Stomach (tissue), 9 donors: ENCODE measurements around the gene SPECC1. TPM values are rescaled to one million over a fixed set of nuclear protein-coding genes. Genes with fewer than 3 reads are reported as not detected.

Experiments used
- DNase-seq, 2 donors: peaks; one replicate each; pipeline versions ENCODE4 v3.0.0 to v3.0.0-alpha.2; 2013 to 2019
- H3K27ac ChIP-seq, 5 donors: fragments of 200-600 bp in 4 of 5; sonication (generic) in 4 of 5; one replicate each; pipeline ENCODE4 v1.5.1; 2013 to 2019; ENCODE audit warnings: mild to moderate bottlenecking in 1 of 5, moderate library complexity in 1 of 5
- H3K27me3 ChIP-seq, 3 donors: fragments of 200-600 bp; sonication (generic); one replicate each; pipeline ENCODE4 v1.5.1; 2017 to 2019; ENCODE audit warnings: mixed run types in 1 of 3
- H3K36me3 ChIP-seq, 4 donors: fragments of 200-600 bp; sonication (generic); 1 replicate in 3 of 4; 2 replicates in 1 of 4; pipeline ENCODE4 v1.5.1; 2016 to 2019
- H3K4me1 ChIP-seq, 4 donors: fragments of 200-600 bp; sonication (generic); one replicate each; pipeline ENCODE4 v1.5.1; 2016 to 2019
- H3K4me3 ChIP-seq, 4 donors: fragments of 200-600 bp; sonication (generic) in 3 of 4; one replicate each; pipeline ENCODE4 v1.5.1; 2016 to 2019; ENCODE audit warnings: mild to moderate bottlenecking in 1 of 4
- H3K9me3 ChIP-seq, 4 donors: fragments of 200-600 bp; sonication (generic); one replicate each; pipeline ENCODE4 v1.5.1; 2016 to 2019
- EP300 ChIP-seq: sonication (generic); formaldehyde crosslinking; IDR thresholded peaks from one replicate; pipeline ENCODE4 v1.6.1; 2017; ENCODE audit warnings: antibody characterized with exemption
- POLR2A ChIP-seq, 4 donors: fragments of 450-650 bp; IDR thresholded peaks; one replicate each; pipeline ENCODE4 v1.6.1; 2016; ENCODE audit warnings: antibody characterized with exemption in 4 of 4, control low read depth in 2 of 4, mild to moderate bottlenecking in 1 of 4, moderate library complexity in 1 of 4
- POLR2AphosphoS5 ChIP-seq, 3 donors: sonication (generic); formaldehyde crosslinking; IDR thresholded peaks; one replicate each; pipeline ENCODE4 v1.6.1; 2016; ENCODE audit warnings: antibody characterized with exemption in 3 of 3
- WGBS, 5 donors: extraction: QIAGEN DNeasy Blood & Tissue Kit in 3 of 5; methylation state at CpG; one replicate each; pipeline versions ENCODE4 v1.1.5 to v1.1.7; 2013 to 2018; 5-methylcytosine and 5-hydroxymethylcytosine counted together
- intact Hi-C: fragments of 100-400 bp; cut with DNase I; formaldehyde crosslinking; loops from one replicate; pipeline ENCODE4 v1.15.1; 2023; ENCODE audit warnings: low total_unique reads
- polyA plus RNA-seq, 3 donors: library from polyadenylated mRNA; stranded (reverse); fragments of 200-250 nt; gene quantifications; one replicate each; pipeline ENCODE4 v1.2.3, GENCODE V29; 2013
- total RNA-seq, 5 donors: library from RNA; depleted of rRNA; stranded (reverse); fragments of >200 nt; gene quantifications; one replicate each; pipeline versions ENCODE4 v1.1.0 to v1.2.3, GENCODE V29; 2014 to 2016
- TF ChIP-seq, protein P1 (sequence below), 7 experiments: fragments of 450-650 bp in 4 of 7; fragments of 200-600 bp in 3 of 7; sonication (generic) in 3 of 7; IDR thresholded peaks; one replicate each; pipeline ENCODE4 v1.5.1; 2016 to 2019; ENCODE audit warnings: antibody characterized with exemption in 7 of 7, control low read depth in 2 of 7, mild to moderate bottlenecking in 1 of 7
- donor health status: healthy with polysubstance abuse.
- donor health status: Bipolar disorder and iron deficiency.
- donor health status: healthy.

The SPECC1 gene
- total and polyA plus RNA-seq, 8 donors, result 12.8 to 161 (median 34.5) TPM

DNA sequence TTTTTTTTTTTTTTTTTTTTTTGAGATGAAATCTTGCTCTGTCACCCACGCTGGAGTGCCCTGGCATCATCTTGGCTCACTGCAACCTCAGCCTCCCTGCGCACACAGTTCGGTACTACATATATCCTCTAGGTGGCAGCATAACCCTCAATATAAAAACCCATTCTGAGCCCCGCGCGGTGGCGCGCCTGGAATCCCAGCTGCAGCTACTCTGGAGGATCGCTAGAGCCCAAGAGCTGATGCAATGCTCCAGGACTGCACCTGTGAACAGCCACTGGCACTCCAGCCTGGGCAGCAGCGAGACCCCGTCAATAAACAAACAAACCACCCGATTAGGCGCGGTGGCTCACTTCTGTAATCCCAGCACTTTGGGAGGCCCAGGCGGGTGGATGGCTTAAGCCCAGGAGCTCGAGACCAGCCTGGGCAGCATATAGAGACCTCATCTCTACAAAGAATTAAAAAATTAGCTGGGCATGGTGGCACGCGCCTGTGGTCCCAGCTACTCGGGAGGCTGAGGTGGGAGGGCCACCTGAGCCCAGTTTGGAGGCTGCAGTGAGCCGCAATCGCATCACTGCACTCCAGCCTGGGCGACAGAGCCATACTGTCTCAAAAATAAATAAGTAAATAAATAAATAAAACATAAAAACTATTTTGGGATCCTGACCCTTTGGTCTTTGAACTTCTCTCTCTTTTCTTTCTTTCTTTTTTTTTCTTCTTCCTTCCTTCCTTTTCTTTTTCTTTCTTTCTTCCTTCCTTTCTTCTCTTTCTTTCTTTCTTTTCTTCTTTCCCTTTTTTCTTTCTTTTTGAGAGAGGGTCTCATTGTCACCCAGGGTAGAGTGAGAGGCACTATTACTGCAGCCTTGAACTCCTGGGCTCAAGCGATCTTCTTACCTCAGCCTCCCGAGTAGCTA is 16.1 kb upstream of the SPECC1 start:
- H3K27me3 ChIP-seq, result peaks cover 0 to 11% (median 0%) of the 10 kb centered on the region in 3 donors
- H3K4me1 ChIP-seq, result peaks cover 0 to 8% (median 5%) of the 10 kb centered on the region in 4 donors
- 25 to 32% (median 26%) methylated on average over 18 to 24 of the region's 24 CpGs for WGBS, 5 donors
- H3K36me3 ChIP-seq, result no peaks in the 10 kb centered on the region
- no peak overlapping the region for H3K27ac ChIP-seq
- no peak overlapping the region for H3K4me3 ChIP-seq
- DNase-seq, result peak; percentile 93 to 95
- TF ChIP-seq, protein P1, sequence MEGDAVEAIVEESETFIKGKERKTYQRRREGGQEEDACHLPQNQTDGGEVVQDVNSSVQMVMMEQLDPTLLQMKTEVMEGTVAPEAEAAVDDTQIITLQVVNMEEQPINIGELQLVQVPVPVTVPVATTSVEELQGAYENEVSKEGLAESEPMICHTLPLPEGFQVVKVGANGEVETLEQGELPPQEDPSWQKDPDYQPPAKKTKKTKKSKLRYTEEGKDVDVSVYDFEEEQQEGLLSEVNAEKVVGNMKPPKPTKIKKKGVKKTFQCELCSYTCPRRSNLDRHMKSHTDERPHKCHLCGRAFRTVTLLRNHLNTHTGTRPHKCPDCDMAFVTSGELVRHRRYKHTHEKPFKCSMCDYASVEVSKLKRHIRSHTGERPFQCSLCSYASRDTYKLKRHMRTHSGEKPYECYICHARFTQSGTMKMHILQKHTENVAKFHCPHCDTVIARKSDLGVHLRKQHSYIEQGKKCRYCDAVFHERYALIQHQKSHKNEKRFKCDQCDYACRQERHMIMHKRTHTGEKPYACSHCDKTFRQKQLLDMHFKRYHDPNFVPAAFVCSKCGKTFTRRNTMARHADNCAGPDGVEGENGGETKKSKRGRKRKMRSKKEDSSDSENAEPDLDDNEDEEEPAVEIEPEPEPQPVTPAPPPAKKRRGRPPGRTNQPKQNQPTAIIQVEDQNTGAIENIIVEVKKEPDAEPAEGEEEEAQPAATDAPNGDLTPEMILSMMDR (IDR thresholded peaks at IDR 0.05), result peak in 6 of 7 experiments; percentile 12 to 85 (median 74)
- no peak for TF ChIP-seq POLR2A (IDR thresholded peaks at IDR 0.05)
- TF ChIP-seq EP300, result no peak
- TF ChIP-seq POLR2AphosphoS5 (IDR thresholded peaks at IDR 0.05), result peak in 2 of 3 donors; percentile 32 to 56
- no peaks in the 10 kb centered on the region for H3K9me3 ChIP-seq
- intact Hi-C loops, result loop anchor here (5.0 kb wide), 1 partner anchor 124 kb away; no protein-coding TSS in a partner anchor

DNA sequence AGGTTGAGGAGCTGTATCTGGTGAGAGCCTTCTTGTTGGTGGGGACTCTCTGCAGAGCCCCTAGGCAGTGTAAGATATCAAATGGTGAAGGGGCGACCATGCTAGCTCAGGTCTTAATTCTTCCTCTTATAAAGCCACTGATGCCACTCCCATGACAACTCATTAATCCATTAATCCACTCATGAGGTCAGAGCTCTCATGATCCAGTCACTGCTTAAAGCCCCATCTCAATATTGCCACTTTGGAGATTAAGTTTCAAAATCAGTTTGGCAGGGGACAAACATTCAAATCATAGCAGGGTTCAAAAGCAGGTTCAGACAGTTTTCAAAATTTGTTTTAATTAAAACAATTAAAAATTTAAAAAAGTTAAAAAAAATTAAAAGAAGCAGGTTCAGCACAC is 13.1 kb upstream of the SPECC1 start:
- H3K4me3 ChIP-seq, result no peak overlapping the region
- no peak for DNase-seq
- TF ChIP-seq, protein P1 (IDR thresholded peaks at IDR 0.05), result no peak
- peaks cover 0 to 15% (median 0%) of the 10 kb centered on the region in 3 donors for H3K27me3 ChIP-seq
- intact Hi-C loops, result no loop called here
- H3K36me3 ChIP-seq, result no peaks in the 10 kb centered on the region
- H3K27ac ChIP-seq, result no peak overlapping the region
- H3K9me3 ChIP-seq, result no peaks in the 10 kb centered on the region
- 69 to 86% (median 75%) methylated on average over 1 of the region's 1 CpG for WGBS, 5 donors
- H3K4me1 ChIP-seq, result peaks cover 0 to 8% (median 5%) of the 10 kb centered on the region in 4 donors

DNA sequence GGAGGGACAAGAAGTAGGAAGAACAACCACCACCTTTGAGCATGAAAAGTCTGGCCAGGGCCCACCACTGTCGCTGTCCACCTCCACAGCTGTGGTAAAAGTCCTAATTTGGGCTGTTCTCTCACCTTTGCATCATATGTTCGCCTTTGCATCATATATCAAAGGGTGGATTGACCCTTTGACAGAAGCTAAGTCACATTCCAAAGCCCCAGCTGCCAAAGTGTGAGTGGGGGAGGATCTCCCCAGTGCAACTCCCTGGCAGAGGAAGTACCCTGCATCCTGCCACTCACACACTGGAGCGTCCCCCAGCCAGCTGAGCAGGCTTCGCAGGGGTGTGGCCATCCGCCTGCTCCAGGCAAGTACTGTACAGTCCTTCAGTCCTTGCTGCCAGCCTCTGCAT is 12.7 kb upstream of the SPECC1 start:
- TF ChIP-seq POLR2AphosphoS5 (IDR thresholded peaks at IDR 0.05) (no peak), POLR2A (IDR thresholded peaks at IDR 0.05) (no peak), EP300 (no peak)
- TF ChIP-seq, protein P1 (IDR thresholded peaks at IDR 0.05), result no peak
- Histone ChIP-seq H3K4me1 (peaks cover 0 to 8% (median 5%) of the 10 kb centered on the region in 4 donors), H3K4me3 (no peak overlapping the region), H3K27ac (no peak overlapping the region), H3K27me3 (peaks cover 0 to 14% (median 0%) of the 10 kb centered on the region in 3 donors), H3K9me3 (no peaks in the 10 kb centered on the region), H3K36me3 (no peaks in the 10 kb centered on the region)
- DNase-seq, result peak in 1 of 2 donors; percentile 29
- WGBS, 5 donors, result 29 to 49% (median 34%) methylated on average over 5 of the region's 5 CpGs
- intact Hi-C loops, result no loop called here

DNA sequence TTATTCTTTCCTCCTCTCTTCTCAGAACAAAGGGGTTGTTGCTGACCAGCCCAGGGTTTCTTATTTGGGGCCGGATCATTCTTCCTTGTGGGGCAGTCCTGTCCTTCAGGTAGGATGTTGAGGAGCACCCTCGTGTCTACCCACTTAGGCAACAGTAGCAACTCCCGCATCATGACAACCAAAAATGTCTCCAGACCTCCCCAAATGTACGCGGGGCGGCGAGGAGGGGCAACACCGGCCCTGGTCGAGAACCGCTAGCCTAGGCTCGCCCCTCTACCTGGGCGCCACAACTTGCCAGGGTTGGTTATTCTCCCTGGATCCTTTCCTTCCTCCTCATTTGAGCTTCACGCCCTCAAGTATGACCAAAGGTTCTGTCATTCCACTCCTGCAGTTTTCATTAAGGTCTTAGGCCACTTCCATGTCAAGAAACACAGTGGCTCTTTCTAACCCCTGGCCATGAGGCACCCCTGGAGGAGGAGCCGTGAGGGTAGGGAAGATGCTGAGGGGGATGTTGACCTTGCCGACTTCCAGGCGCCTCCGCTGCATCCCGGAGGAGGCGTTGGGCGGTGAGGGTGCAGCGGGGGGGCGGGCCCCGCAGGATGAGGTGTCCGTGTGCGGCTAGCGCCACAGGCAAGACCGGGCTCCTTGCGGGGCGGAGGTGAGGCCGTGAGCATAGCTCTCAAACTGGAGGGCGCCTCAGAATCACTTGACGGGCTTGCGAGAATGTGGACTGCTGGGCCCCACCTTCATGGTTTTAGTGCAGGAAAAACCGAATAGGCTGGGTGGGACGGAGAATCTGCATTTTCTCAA is 712 bp upstream of the SPECC1 start:
- H3K36me3 ChIP-seq, result no peaks in the 10 kb centered on the region
- TF ChIP-seq POLR2AphosphoS5 (IDR thresholded peaks at IDR 0.05), result no peak
- TF ChIP-seq EP300, result no peak
- TF ChIP-seq POLR2A (IDR thresholded peaks at IDR 0.05), result no peak
- TF ChIP-seq, protein P1 (IDR thresholded peaks at IDR 0.05), result no peak
- 22 to 33% (median 26%) methylated on average over 31 to 35 of the region's 35 CpGs for WGBS, 5 donors
- DNase-seq, result peak in 1 of 2 donors; percentile 52
- peaks cover 0 to 61% (median 16%) of the 10 kb centered on the region in 3 donors for H3K27me3 ChIP-seq
- H3K9me3 ChIP-seq, result no peaks in the 10 kb centered on the region
- peak overlapping the region; percentile 63 to 81 (median 70) for H3K4me3 ChIP-seq
- intact Hi-C loops, result no loop called here
- H3K4me1 ChIP-seq, result peaks cover 9 to 23% (median 21%) of the 10 kb centered on the region in 4 donors
- peak overlapping the region in 3 of 5 donors; percentile 68 to 80 (median 69) for H3K27ac ChIP-seq
